HG03521 (cell line): Measurements from ENCODE around the gene MC5R.
"Not testable (repeated sequence)": the region's sequence is repeated elsewhere in the genome, so short reads cannot be mapped to it uniquely, and the experiment has no call there.

Source experiments
- ATAC-seq: cut with Tn5 transposase; IDR thresholded peaks from one replicate; pipeline ENCODE4 v1.9.1; 2021; ENCODE audit warnings: mild to moderate bottlenecking, moderate library complexity; ENCODE audit not compliant: unreplicated experiment

MC5R gene

GRCh38 chr18:13836559-13836958, 12.6 kb downstream of the MC5R start:
- ATAC-seq = no peak

- no peak for ATAC-seq
Observed at GRCh38 chr18:13849791-13850190, 25.8 kb downstream of the MC5R start.

GRCh38 chr18:13862898-13863297, 38.9 kb downstream of the MC5R start:
- ATAC-seq = not testable (repeated sequence)

GRCh38 chr18:13868501-13869271, 44.7 kb downstream of the MC5R start:
- ATAC-seq = no peak

GRCh38 chr18:13871701-13872100, 47.8 kb downstream of the MC5R start:
- no peak for ATAC-seq

- no peak for ATAC-seq
Observed at GRCh38 chr18:13872373-13872772, 48.4 kb downstream of the MC5R start.

GRCh38 chr18:13872932-13873331, 49.0 kb downstream of the MC5R start:
- no peak for ATAC-seq

GRCh38 chr18:13874558-13874957, 50.6 kb downstream of the MC5R start:
- no peak for ATAC-seq
